GM18505 (cell line): Measurements from ENCODE around the gene OR7A17.

Experiments used
- ATAC-seq: cut with Tn5 transposase; IDR thresholded peaks from one replicate; pipeline ENCODE4 v1.9.1; 2021; ENCODE audit not compliant: unreplicated experiment
- POLR2A ChIP-seq: IDR thresholded peaks from 4 replicates; pipeline ENCODE4 v1.6.1; 2011; ENCODE audit warnings: borderline replicate concordance; ENCODE audit not compliant: insufficient read depth, insufficient read length; ENCODE audit errors: extremely low read depth

The OR7A17 gene

DNA sequence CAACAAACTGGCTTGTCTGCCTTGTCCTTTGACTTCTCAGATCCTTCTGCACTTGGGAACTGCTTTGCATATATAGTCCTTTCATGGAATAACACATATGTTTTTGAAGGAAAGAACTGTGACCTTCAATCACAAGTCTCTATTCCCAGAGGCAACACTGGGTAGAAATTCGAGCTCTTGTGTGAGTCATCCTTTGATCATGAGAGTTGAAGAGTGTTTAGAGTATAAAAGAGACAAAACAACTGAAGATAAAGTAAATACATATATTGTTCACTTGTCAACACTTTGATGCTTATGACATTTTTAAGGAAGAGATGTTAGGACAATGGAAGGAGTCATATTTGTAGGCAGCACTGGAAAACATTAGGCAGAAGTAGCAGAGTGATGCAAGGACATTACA is 45.7 kb downstream of the OR7A17 start:
- ATAC-seq, result no peak
- no peak for TF ChIP-seq POLR2A

DNA sequence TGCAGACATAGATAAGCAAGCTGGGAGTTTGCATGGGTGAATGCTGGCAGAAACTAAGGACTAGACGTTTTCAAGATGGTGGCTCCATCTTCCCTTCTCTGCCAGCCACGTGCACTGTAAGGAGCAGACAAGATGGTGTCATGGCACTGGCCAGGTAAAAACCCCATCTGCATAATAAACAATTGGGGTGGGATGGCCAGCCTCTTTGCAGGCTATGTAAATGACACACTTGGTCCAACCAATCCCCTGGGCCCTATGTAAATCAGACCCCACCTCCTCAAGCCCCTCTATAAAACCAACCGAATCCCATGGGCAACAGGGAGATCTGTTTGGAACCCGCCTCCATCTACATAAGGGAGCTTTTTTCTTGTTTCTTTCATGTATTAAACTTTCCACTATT is 48.5 kb downstream of the OR7A17 start:
- TF ChIP-seq POLR2A, result no peak
- ATAC-seq, result no peak

- no peak for ATAC-seq
- TF ChIP-seq POLR2A, result no peak
These were observed 50.9 kb downstream of the OR7A17 start, which contains the start of the genes OR7A5 and OR7C1 for GRCh38 chr19:14835011-14835410. Gene OR7A5 (minus strand): TSS chr19:14835185. CDS start chr19:14828241, 6,944 bp downstream. Gene OR7C1 (minus strand): TSS chr19:14835185. CDS start chr19:14800136, 35,049 bp downstream.

GRCh38 chr19:14830702-14831101 is 55.2 kb downstream of the OR7A17 start:
- no peak for TF ChIP-seq POLR2A
- ATAC-seq, result no peak
